SJCRH30 (cell line): ENCODE results near the gene IRF2BP2. TPM values are rescaled to one million over a fixed set of nuclear protein-coding genes. Genes with fewer than 3 reads are reported as not detected.
A peak's percentile ranks its signal among the peaks of the same experiment; 100 is the strongest.

Experiments
- DNase-seq, 2 experiments: peaks; one replicate each; pipeline ENCODE4 v3.0.0-alpha.2; 2015 to 2020
- H3K27ac ChIP-seq: fragments of 250-450 bp; sonication (Bioruptor Pico); 2 replicates; pipeline ENCODE4 v1.5.1; 2020; ENCODE audit warnings: mild to moderate bottlenecking, moderate library complexity
- H3K27me3 ChIP-seq: fragments of 250-450 bp; sonication (Bioruptor Pico); 2 replicates; pipeline ENCODE4 v1.5.1; 2020; ENCODE audit warnings: mild to moderate bottlenecking, moderate library complexity
- H3K36me3 ChIP-seq: fragments of 250-450 bp; sonication (Bioruptor Pico); 2 replicates; pipeline ENCODE4 v1.5.1; 2020; ENCODE audit warnings: mild to moderate bottlenecking, moderate library complexity
- H3K4me1 ChIP-seq: fragments of 250-450 bp; sonication (Bioruptor Pico); 2 replicates; pipeline ENCODE4 v1.5.1; 2020; ENCODE audit warnings: mild to moderate bottlenecking, moderate library complexity
- H3K4me3 ChIP-seq: fragments of 250-450 bp; sonication (Bioruptor Pico); 2 replicates; pipeline ENCODE4 v1.5.1; 2020; ENCODE audit warnings: mild to moderate bottlenecking, moderate library complexity
- H3K9me3 ChIP-seq: fragments of 250-450 bp; sonication (Bioruptor Pico); replicated peaks from 2 replicates; pipeline ENCODE4 v1.5.1; 2020; ENCODE audit warnings: mild to moderate bottlenecking, moderate library complexity
- total RNA-seq: library from RNA; depleted of rRNA; stranded (reverse); fragments of >200 nt; shearing (Covaris generic); gene quantifications from 2 replicates; pipeline ENCODE4 v1.2.3, GENCODE V29; 2014

IRF2BP2 gene
- total RNA-seq, 1 experiment from 2014 or later: 33.2 TPM

DNA sequence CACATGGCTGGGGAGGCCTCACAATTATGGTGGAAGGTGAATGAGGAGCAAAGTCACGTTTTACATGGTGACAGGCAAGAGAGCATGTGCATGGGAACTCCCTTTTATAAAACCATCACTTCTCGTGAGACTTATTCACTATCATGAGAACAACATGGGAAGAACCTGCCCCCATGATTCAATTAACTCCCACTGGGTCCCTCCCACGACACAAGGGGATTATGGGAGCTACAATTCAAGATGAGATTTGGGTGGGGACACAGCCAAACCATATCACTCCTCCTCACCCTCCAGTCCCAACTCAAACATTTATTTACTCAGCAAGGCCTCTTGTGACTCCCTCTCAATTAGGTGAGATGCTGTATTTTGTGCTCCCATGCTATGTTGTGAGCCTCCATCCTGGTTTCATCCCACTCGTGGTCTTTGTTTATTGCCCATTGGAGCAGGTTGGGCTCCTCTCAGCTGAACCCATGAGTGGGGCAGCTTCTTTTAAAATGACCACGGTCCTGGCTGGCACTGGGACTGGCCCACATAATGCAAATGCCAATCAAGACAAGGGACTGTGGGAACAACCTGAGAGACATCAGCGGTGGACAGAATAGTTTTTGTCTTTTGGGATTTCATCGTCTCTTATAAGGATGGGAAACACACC lies 28.8 kb downstream of the IRF2BP2 start:
- Histone ChIP-seq H3K27ac (no peak overlapping the region), H3K9me3 (no peaks in the 10 kb centered on the region), H3K36me3 (no peaks in the 10 kb centered on the region), H3K4me3 (no peak overlapping the region), H3K27me3 (no peaks in the 10 kb centered on the region), H3K4me1 (peaks cover 15% of the 10 kb centered on the region)
- DNase-seq: no peak

DNA sequence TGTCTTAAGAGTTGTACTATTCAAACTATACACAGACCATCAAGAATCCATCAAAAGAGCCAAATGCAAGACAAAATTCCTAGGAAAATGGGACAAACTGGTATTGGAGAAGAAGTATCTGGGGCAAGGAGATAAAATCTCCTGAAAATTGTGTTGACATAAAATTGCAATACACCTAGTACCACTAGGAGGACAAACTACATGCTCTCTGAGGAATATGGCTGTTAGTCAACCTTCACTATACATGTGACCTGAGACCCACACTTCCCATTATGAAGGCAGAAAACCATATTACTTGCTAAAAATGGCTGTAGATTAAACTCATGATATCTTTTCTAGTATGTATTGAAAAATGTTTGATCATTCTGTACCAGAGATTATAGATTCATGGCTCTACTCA lies 30.0 kb downstream of the IRF2BP2 start:
- Histone ChIP-seq H3K4me3 (no peak overlapping the region), H3K27me3 (no peaks in the 10 kb centered on the region), H3K9me3 (no peaks in the 10 kb centered on the region)

DNA sequence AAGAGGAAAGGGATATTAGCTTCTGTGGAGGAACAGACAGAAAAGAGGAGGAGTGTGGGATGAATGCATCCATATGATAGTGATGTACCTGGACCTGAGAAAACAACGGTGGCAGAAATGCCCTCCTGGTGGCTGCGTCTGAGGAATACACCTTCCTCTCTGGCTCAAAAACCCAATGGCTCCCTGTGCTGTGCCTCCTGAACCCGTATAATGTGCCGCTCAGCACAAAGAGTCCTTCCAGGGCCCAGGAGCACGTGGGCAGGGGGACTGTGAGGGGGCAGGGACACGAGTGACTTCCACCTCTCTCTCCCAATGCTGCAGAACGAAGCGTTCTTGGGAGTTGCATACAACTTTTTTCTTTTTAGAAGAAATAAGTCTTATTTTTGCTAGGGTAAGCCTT lies 31.2 kb downstream of the IRF2BP2 start:
- DNase-seq: no peak
- Histone ChIP-seq H3K4me1 (peaks cover 10% of the 10 kb centered on the region), H3K27ac (no peak overlapping the region)

More for the DNA sequence above, 30.0 kb downstream of the IRF2BP2 start:
- Histone ChIP-seq H3K36me3 (no peaks in the 10 kb centered on the region), H3K27ac (no peak overlapping the region), H3K4me1 (peaks cover 11% of the 10 kb centered on the region)
- no peak for DNase-seq

DNA sequence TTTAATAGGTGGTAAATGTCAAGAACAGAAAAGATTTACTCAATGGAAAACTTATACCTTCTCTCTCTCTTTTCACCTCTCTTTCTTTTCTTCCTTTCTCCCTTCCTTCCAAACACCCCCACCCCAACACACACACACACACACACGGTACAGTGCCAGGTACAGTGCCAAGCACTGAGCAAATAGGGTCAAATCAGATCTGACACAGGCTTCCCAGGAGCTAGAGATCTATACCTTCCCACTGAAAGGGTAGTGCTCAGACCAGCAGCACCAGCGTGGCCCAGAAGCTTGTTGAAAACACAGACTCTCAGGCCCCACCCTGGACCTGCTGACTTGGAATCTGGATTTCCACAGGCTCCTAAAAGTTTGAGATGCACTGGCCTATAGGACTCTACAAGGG lies 31.9 kb downstream of the IRF2BP2 start:
- Histone ChIP-seq H3K9me3 (no peaks in the 10 kb centered on the region), H3K36me3 (no peaks in the 10 kb centered on the region), H3K27ac (no peak overlapping the region), H3K27me3 (no peaks in the 10 kb centered on the region; the same call in 1 of the 2 replicates), H3K4me1 (peaks cover 6% of the 10 kb centered on the region), H3K4me3 (no peak overlapping the region)
- no peak for DNase-seq

More for the DNA sequence above, 31.2 kb downstream of the IRF2BP2 start:
- Histone ChIP-seq H3K27me3 (no peaks in the 10 kb centered on the region; the same call in 1 of the 2 replicates), H3K9me3 (no peaks in the 10 kb centered on the region), H3K4me3 (no peak overlapping the region), H3K36me3 (no peaks in the 10 kb centered on the region)

DNA sequence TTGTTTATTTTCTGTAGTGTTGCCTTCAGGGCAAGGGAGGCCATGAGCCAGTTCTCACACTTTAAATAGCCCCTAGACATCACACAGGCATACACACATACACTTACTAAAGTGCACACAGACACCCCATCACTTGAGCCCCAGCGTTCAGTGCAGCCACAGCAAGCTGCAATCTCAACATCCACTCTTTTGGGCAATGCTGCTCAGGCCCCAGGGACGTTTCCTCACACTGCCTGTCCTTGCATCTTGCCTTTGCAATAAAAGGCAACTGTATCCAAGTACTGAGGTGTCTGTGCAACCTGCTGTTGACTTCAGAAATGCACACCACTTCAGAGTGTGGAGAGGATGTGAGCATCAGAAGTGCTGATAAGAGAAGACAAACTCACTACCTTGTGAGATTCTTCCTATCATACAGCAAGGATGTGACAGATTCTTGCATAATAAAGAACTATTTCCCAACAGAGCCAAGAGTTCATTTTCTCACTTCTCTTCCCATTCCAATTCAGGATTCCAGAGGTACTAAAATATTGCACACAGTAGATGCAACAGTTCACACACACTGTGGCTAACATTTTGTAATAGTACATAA lies 36.2 kb downstream of the IRF2BP2 start:
- H3K4me3 ChIP-seq: no peak overlapping the region
- H3K9me3 ChIP-seq: no peaks in the 10 kb centered on the region
- no peaks in the 10 kb centered on the region for H3K36me3 ChIP-seq
- H3K27me3 ChIP-seq: peaks cover 7% of the 10 kb centered on the region; the same call in 1 of the 2 replicates
- no peak overlapping the region for H3K27ac ChIP-seq
- no peak for DNase-seq
- no peaks in the 10 kb centered on the region for H3K4me1 ChIP-seq

DNA sequence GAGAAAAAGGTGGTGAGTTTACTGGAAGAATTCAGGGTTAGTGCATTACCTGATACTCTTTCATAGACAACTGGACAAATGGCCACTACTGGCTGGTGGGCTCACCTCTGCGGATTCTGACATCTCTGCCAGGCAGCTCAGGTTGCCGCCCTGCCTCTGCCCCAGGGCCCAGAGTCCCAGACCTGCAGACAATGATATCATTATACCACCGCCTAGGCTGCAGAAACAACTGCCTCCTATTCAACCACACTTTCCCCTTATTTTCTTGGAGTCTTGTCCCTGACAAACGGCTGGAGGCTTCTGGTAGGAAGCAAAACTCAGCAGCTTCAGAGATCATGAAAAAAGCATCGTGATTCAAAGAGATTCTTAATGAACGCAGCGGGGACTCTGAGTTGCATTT lies 37.0 kb downstream of the IRF2BP2 start:
- Histone ChIP-seq H3K9me3 (no peaks in the 10 kb centered on the region), H3K36me3 (no peaks in the 10 kb centered on the region), H3K4me3 (no peak overlapping the region), H3K4me1 (no peaks in the 10 kb centered on the region), H3K27me3 (peaks cover 7% of the 10 kb centered on the region; the same call in 1 of the 2 replicates), H3K27ac (no peak overlapping the region)
- peak in 1 of 2 experiments; percentile 48 for DNase-seq

DNA sequence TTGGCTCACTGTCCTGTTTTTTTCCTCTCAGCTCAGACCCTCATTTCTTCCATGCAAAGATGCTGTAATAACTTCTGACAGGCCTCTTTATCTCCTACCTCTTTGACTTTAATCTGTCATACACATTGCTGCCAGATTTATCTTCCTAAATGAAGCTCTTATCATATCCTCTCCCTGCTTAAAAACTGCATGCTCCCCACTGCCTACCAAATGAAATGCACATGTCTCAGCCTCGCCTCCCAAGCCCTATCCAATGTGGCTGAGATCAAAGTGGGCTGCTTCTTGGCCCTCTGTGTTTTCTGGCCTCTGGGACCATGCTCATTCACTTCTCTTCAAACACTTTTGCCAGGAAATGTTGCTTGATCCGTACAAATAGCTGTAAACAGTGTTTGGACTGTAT lies 38.3 kb downstream of the IRF2BP2 start:
- no peaks in the 10 kb centered on the region for H3K36me3 ChIP-seq
- H3K4me3 ChIP-seq: no peak overlapping the region
- no peak for DNase-seq
- peaks cover 7% of the 10 kb centered on the region; the same call in 1 of the 2 replicates for H3K27me3 ChIP-seq
- no peaks in the 10 kb centered on the region for H3K4me1 ChIP-seq
- no peak overlapping the region for H3K27ac ChIP-seq
- no peaks in the 10 kb centered on the region for H3K9me3 ChIP-seq

DNA sequence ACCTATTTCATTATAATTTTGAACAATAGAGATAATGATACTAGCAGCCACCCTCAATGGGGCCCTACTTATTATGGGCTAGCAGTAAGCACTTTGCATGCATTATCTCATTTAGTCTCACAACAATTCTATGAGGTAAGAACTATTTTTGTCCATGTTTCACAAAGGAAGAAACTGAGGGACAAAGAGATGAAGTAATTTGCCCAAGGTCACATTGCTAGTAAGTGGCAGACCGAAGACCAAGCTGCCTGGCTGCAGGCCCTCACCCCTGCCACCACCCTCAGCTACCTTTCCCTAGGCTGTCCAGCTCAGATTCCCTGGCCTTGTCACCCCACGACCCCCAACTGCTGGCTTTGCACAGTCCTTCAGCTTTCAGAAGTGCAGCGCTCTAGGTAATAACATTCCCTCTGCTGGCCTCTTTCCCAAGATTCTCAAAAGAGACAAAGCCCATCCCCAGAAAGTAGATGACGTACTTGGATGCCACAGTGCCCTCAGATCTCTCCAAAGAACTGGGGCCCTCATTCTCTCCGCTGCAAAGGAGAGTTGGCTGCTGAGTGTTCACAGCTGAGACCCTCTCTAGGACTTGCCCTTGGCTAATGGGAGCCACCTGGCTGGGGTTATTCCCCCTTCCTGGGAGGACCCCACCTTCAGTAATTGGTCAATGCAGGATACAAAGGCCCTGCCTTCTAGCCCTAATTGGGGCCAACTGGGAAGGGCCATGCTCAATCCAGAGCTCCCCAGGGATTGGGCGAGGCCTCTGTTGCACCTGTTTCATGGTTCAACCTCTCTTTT lies 39.5 kb downstream of the IRF2BP2 start:
- no peak for DNase-seq
- H3K27ac ChIP-seq: no peak overlapping the region

DNA sequence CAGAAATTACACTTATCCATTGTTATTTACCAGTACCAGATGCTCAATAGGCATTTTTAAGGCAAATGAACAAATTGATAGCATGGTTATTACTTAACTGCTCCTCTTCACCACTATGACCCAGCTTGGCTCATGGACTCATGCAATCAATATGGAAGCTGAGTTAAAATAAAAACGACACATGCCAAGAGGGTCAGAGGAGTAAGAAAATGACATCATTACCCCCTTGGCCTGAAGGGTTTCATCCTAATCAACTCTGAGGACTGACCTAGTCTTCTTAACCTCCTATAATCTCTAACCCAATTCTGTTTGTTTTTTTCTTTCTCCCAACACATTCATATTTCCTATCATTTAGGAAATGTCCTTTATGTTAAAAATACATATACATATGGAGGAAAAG lies 41.6 kb downstream of the IRF2BP2 start:
- Histone ChIP-seq H3K27me3 (peaks cover 7% of the 10 kb centered on the region; the same call in 1 of the 2 replicates), H3K4me3 (no peak overlapping the region), H3K9me3 (no peaks in the 10 kb centered on the region), H3K27ac (no peak overlapping the region), H3K4me1 (no peaks in the 10 kb centered on the region), H3K36me3 (no peaks in the 10 kb centered on the region)
- no peak for DNase-seq

More for the DNA sequence above, 39.5 kb downstream of the IRF2BP2 start:
- Histone ChIP-seq H3K9me3 (no peaks in the 10 kb centered on the region), H3K36me3 (no peaks in the 10 kb centered on the region), H3K4me1 (no peaks in the 10 kb centered on the region), H3K4me3 (no peak overlapping the region), H3K27me3 (peaks cover 7% of the 10 kb centered on the region; the same call in 1 of the 2 replicates)

DNA sequence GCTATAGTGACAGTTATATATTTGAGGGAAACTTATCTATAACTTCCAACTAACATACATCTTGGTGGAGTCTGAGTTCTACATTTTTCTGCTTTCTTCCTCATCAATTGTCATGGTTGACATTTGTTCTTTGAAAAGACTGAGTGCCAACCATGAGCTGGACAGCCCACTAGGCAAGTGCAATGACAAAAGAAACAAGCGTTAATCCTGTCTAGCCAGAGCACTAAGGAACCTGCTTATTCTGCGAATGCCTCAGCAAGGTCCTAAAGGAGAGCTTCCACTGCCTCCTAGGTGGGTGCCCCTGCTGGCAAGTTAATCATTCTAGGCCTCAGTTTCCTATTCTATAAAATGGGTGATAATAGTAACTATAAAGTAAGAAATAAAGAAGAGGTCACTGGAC lies 44.8 kb downstream of the IRF2BP2 start:
- Histone ChIP-seq H3K27me3 (no peaks in the 10 kb centered on the region), H3K9me3 (no peaks in the 10 kb centered on the region), H3K4me1 (no peaks in the 10 kb centered on the region), H3K4me3 (no peak overlapping the region), H3K36me3 (no peaks in the 10 kb centered on the region), H3K27ac (no peak overlapping the region)
- DNase-seq: no peak

DNA sequence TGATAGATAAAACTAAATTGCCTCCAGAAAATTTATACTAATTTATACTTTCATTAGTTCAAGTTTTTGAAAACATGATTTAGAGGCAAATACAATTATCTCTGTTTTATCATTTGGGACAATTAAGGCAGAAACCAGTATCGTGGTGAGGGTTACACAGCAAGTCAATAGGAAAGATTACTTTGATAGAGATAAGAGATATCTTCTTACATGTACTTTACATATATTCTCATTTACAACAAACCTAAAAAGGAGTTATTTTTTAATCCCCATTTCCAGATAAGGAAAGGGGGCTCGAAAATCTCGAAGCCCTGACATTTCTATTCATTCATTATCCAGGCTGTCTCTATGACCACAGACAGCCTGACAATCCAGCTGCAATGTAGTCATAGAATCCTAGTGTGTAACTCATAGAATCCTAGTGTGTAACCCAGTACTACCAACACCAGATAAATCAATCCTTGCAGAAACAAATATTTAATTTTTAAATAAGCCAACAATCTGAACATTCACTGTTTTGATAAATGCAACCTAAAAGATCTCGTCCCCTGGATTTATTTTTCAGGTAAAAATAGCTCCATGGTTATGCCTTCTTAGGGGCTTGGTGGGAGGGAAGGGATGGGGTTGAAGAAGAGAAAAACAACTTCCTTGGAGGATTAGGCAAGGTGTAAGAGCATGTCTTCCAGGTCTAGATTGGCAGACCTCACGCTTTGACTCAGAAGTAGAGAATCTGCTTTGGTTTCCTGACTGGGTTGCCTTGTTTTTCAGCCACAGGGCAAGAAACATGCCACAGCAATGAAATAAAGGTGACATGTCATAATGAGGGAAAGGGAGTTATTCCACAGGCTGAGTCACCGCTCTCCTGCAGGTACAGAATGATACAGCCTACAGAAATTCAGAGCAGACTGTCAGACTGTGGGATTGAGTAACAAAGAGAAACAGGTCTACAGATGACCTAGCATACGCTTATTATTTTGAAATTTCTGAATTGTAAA lies 45.6 kb downstream of the IRF2BP2 start:
- H3K4me3 ChIP-seq: no peak overlapping the region
- H3K4me1 ChIP-seq: no peaks in the 10 kb centered on the region
- no peaks in the 10 kb centered on the region for H3K9me3 ChIP-seq
- DNase-seq: no peak
- H3K27ac ChIP-seq: no peak overlapping the region
- H3K27me3 ChIP-seq: no peaks in the 10 kb centered on the region
- H3K36me3 ChIP-seq: no peaks in the 10 kb centered on the region

DNA sequence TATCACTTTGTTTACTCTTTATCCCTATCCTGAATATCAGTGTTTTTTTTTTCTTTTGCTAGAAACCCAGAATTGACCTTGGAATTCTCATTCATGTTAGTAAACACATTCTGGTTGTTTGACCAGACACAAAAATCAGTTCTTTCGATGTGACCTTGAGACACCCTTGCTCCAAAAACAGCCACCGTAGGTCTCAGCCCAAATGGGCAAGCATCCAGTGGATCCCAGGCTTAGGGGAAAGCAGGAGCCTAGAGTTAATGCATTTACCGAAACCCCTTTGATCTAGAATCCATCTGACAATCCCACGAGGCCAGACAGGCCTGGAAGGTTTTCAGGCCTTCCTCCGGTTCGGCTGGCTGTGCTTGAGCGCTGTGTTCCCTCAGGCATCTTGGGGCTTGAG lies 47.6 kb downstream of the IRF2BP2 start:
- no peaks in the 10 kb centered on the region for H3K4me1 ChIP-seq
- H3K27ac ChIP-seq: no peak overlapping the region
- no peaks in the 10 kb centered on the region for H3K27me3 ChIP-seq
- H3K9me3 ChIP-seq: no peaks in the 10 kb centered on the region
- no peaks in the 10 kb centered on the region for H3K36me3 ChIP-seq
- no peak overlapping the region for H3K4me3 ChIP-seq
- DNase-seq: no peak

DNA sequence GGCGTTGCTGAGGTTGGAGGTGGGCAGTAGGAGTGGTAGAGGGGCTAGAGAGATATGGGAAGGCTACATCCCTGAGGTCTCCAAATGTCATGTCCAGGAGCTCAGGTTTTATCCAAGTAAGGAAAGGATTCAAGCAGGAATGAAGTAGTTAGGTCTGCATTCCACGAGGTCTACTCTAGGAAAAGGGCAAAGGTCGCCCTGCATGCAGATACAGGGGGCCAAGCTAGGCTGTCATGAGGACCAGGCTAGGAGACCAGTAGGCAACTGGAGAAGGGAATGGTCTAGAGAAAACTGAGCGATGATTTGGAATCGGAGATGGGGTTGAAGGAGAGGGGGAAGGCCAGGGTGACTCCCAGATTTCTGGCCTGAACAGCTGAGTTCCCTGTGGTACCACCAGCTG lies 48.7 kb downstream of the IRF2BP2 start:
- Histone ChIP-seq H3K4me3 (no peak overlapping the region), H3K27ac (no peak overlapping the region), H3K36me3 (no peaks in the 10 kb centered on the region), H3K9me3 (no peaks in the 10 kb centered on the region), H3K4me1 (no peaks in the 10 kb centered on the region), H3K27me3 (no peaks in the 10 kb centered on the region)
- no peak for DNase-seq

DNA sequence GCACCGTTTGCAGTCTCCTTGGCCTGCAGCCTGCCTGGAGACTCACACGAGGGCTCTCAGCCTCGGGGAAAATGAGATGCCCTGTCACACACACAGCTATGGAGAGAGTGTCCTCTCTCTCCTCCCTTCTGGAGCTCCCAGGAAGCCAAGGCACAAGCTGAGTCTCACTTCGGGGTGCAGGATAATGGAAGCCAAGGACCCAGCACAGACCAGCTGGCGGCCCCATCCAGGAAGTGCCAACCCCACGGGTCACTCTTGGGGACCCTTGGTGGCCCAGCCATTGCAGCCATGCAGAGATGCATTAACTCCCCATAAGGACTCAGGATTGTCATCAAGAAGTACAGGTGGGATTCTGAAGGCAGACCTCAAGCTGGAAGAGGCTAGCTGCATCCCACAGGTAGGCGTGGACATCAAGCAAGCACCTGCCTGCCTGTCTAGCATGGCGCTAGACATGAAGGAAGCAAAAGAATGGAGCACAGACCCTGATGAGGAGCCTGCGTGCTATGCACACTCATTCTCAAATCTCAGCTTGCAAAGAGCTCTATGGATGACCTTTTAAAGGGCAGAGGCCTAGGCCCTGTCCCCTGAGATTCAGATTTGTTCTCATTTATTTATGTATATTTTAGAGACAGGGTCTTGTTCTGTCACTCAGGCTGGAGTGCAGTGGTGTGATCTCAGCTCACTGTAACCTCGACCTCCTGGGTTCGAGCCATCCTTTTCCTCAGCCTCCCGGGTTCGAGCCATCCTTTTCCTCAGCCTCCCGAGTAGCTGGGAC lies 49.9 kb downstream of the IRF2BP2 start:
- H3K36me3 ChIP-seq: no peaks in the 10 kb centered on the region
- no peaks in the 10 kb centered on the region for H3K4me1 ChIP-seq
- no peaks in the 10 kb centered on the region for H3K9me3 ChIP-seq
- no peak for DNase-seq
- H3K27me3 ChIP-seq: no peaks in the 10 kb centered on the region
- H3K27ac ChIP-seq: no peak overlapping the region
- H3K4me3 ChIP-seq: no peak overlapping the region
